ENCODE results near the gene TRPM7.

DNA sequence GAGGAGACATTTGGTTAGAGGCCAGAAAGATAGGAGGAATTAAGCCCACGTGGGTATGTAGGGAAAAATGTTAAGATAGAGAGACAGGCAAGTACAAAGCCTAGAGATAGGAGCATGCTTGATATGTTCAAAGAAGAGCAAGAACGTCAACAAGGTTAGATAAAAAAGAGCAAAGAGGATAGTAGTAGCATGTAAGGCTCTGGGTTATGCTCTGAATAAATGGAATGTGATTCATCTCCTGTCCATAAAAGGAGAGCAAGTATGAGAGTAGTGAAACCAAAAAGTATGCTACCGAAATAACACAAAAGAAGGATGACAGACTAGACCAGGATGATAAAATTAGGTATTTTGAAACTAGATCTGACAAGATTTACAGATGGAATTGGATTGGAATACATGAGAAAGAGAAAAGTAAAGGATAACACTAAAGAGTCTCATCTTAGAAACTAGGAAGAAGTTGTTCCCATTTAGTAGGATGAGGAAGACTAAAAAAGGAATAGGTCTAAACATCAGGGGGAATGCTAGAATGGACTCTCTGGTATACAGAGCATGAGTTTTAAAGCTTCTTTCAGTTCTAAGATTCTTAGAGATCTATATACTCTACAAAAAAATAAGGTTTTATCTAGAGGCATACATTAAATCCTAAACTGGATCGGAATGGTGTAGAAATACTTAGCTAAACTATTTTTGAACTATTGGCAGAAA, 59.1 kb downstream of the TRPM7 start:
- no peak for TF ChIP-seq POLR2A (IDR thresholded peaks at IDR 0.05)
- TF ChIP-seq, protein P1, sequence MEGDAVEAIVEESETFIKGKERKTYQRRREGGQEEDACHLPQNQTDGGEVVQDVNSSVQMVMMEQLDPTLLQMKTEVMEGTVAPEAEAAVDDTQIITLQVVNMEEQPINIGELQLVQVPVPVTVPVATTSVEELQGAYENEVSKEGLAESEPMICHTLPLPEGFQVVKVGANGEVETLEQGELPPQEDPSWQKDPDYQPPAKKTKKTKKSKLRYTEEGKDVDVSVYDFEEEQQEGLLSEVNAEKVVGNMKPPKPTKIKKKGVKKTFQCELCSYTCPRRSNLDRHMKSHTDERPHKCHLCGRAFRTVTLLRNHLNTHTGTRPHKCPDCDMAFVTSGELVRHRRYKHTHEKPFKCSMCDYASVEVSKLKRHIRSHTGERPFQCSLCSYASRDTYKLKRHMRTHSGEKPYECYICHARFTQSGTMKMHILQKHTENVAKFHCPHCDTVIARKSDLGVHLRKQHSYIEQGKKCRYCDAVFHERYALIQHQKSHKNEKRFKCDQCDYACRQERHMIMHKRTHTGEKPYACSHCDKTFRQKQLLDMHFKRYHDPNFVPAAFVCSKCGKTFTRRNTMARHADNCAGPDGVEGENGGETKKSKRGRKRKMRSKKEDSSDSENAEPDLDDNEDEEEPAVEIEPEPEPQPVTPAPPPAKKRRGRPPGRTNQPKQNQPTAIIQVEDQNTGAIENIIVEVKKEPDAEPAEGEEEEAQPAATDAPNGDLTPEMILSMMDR (IDR thresholded peaks at IDR 0.05): no peak
